Naive thymus-derived CD8-positive, alpha-beta T cell (primary cell): Measurements from ENCODE around the gene TPPP3. TPM values are rescaled to one million over a fixed set of nuclear protein-coding genes. Genes with fewer than 3 reads are reported as not detected.

Experiments
- polyA plus RNA-seq, 3 donors: library from polyadenylated mRNA; unstranded; fragments of 300-500 nt; fragmentation: Illumina TruSeq; gene quantifications; one replicate each; pipeline ENCODE4 v1.2.3, GENCODE V29; 2021
- total RNA-seq, 8 experiments: library from RNA in 2 of 8; stranded (reverse) in 2 of 8; gene quantifications; one replicate each; pipeline ENCODE4 v1.2.3 and lab custom pipeline; 2021 to 2026

Gene TPPP3
- total and polyA plus RNA-seq, 5 experiments from 2014 or later, result not detected

Other genes with a start within 250 kb of the TPPP3 start
- gene B3GNT9, start 242.5 kb downstream of the TPPP3 start, total RNA-seq, result 1 to 10 TPM; 1.5 to 1.8 TPM
- 1 to 10 TPM in 1 of 3 donors, under 1 TPM in 2; 0.19 to 1.1 (median 0.28) TPM for gene B3GNT9, start 242.5 kb downstream of the TPPP3 start, polyA plus RNA-seq
- gene TRADD, start 233.6 kb downstream of the TPPP3 start, total RNA-seq, result 10 to 100 TPM; 41.0 to 43.4 TPM
- 10 to 100 TPM; 44.9 to 49.1 (median 48.2) TPM for gene TRADD, start 233.6 kb downstream of the TPPP3 start, polyA plus RNA-seq
- 10 to 100 TPM in 1 of 2 experiments, 1 to 10 TPM in 1; 9.0 to 10.9 TPM for gene FBXL8, start 233.5 kb downstream of the TPPP3 start, total RNA-seq
- 1 to 10 TPM; 1.8 to 2.8 (median 2.5) TPM for gene FBXL8, start 233.5 kb downstream of the TPPP3 start, polyA plus RNA-seq
- 10 to 100 TPM in 1 of 2 experiments, 1 to 10 TPM in 1; 9.7 to 14.8 TPM for gene HSF4, start 228.8 kb downstream of the TPPP3 start, total RNA-seq
- gene HSF4, start 228.8 kb downstream of the TPPP3 start, polyA plus RNA-seq, result not detected
- gene NOL3, start 223.0 kb downstream of the TPPP3 start, total RNA-seq, result 1 to 10 TPM in 1 of 2 experiments, under 1 TPM in 1; 0.70 to 1.6 TPM
- gene NOL3, start 223.0 kb downstream of the TPPP3 start, polyA plus RNA-seq, result not detected
- 1 to 10 TPM; 4.2 to 7.5 TPM for gene MATCAP1, start 209.5 kb downstream of the TPPP3 start, total RNA-seq
- under 1 TPM; 0.28 to 0.98 (median 0.75) TPM for gene MATCAP1, start 209.5 kb downstream of the TPPP3 start, polyA plus RNA-seq
- gene EXOC3L1, start 203.4 kb downstream of the TPPP3 start, total RNA-seq, result not detected
- gene EXOC3L1, start 203.4 kb downstream of the TPPP3 start, polyA plus RNA-seq, result under 1 TPM; 0.20 to 0.32 (median 0.31) TPM
- gene E2F4, start 201.3 kb downstream of the TPPP3 start, total RNA-seq, result 10 to 100 TPM; 86.3 to 87.1 TPM
- 10 to 100 TPM; 40.7 to 67.8 (median 63.4) TPM for gene E2F4, start 201.3 kb downstream of the TPPP3 start, polyA plus RNA-seq
- 1 to 10 TPM; 5.0 to 5.6 TPM for gene ELMO3, start 194.4 kb downstream of the TPPP3 start, total RNA-seq
- not detected for gene ELMO3, start 194.4 kb downstream of the TPPP3 start, polyA plus RNA-seq
- 10 to 100 TPM; 40.0 to 40.2 TPM for gene TMEM208, start 166.4 kb downstream of the TPPP3 start, total RNA-seq
- gene TMEM208, start 166.4 kb downstream of the TPPP3 start, polyA plus RNA-seq, result 10 to 100 TPM; 65.3 to 88.4 (median 76.4) TPM
- gene FHOD1, start 146.0 kb downstream of the TPPP3 start, total RNA-seq, result 10 to 100 TPM; 34.5 to 47.3 TPM
- 1 to 10 TPM; 1.6 to 3.0 (median 2.3) TPM for gene FHOD1, start 146.0 kb downstream of the TPPP3 start, polyA plus RNA-seq
- gene SLC9A5, start 144.5 kb downstream of the TPPP3 start, total RNA-seq, result 1 to 10 TPM; 1.6 to 2.7 TPM
- gene SLC9A5, start 144.5 kb downstream of the TPPP3 start, polyA plus RNA-seq, result under 1 TPM; 0.04 to 0.20 (median 0.19) TPM
- 10 to 100 TPM; 39.1 to 41.0 TPM for gene PLEKHG4, start 114.0 kb downstream of the TPPP3 start, total RNA-seq
- 10 to 100 TPM in 1 of 3 donors, 1 to 10 TPM in 2; 7.9 to 11.7 (median 8.3) TPM for gene PLEKHG4, start 114.0 kb downstream of the TPPP3 start, polyA plus RNA-seq
- not detected for gene KCTD19, start 66.8 kb downstream of the TPPP3 start, total RNA-seq
- gene KCTD19, start 66.8 kb downstream of the TPPP3 start, polyA plus RNA-seq, result under 1 TPM in 1 of 3 donors, not detected in 2; 0.03 TPM
- gene LRRC36, start 66.7 kb downstream of the TPPP3 start, total RNA-seq, result under 1 TPM in 1 of 2 experiments, not detected in 1; 0.49 TPM
- gene LRRC36, start 66.7 kb downstream of the TPPP3 start, polyA plus RNA-seq, result not detected
- gene ZDHHC1, start 23.0 kb upstream of the TPPP3 start, total RNA-seq, result under 1 TPM in 1 of 2 experiments, not detected in 1; 0.52 TPM
- gene ZDHHC1, start 23.0 kb upstream of the TPPP3 start, polyA plus RNA-seq, result under 1 TPM; 0.18 to 0.28 (median 0.27) TPM
- not detected for gene HSD11B2, start 37.6 kb upstream of the TPPP3 start, total RNA-seq
- not detected for gene HSD11B2, start 37.6 kb upstream of the TPPP3 start, polyA plus RNA-seq
- gene ATP6V0D1, start 87.7 kb upstream of the TPPP3 start, total RNA-seq, result 10 to 100 TPM; 33.3 to 35.1 TPM
- 10 to 100 TPM; 74.7 to 89.6 (median 77.5) TPM for gene ATP6V0D1, start 87.7 kb upstream of the TPPP3 start, polyA plus RNA-seq
- not detected for gene AGRP, start 90.0 kb upstream of the TPPP3 start, total RNA-seq
- not detected for gene AGRP, start 90.0 kb upstream of the TPPP3 start, polyA plus RNA-seq
- 10 to 100 TPM; 50.1 to 57.2 TPM for gene RIPOR1, start 135.3 kb upstream of the TPPP3 start, total RNA-seq
- gene RIPOR1, start 135.3 kb upstream of the TPPP3 start, polyA plus RNA-seq, result 1 to 10 TPM; 1.5 to 3.0 (median 2.3) TPM
- gene CTCF, start 169.0 kb upstream of the TPPP3 start, total RNA-seq, result 10 to 100 TPM; 67.5 to 67.6 TPM
- gene CTCF, start 169.0 kb upstream of the TPPP3 start, polyA plus RNA-seq, result 10 to 100 TPM; 37.1 to 61.1 (median 51.9) TPM